ENCODE measurements around the gene SLC48A1.

GRCh38 chr12:47779301-47779942 lies 6.4 kb downstream of the SLC48A1 start:
- TF ChIP-seq EZH2 (IDR thresholded peaks at IDR 0.05; ENCODE audit: low read length) (no peak), CTCF (optimal IDR thresholded peaks at IDR 0.05 in 1 of 3, IDR thresholded peaks at IDR 0.05 in 1 of 3, conservative IDR thresholded peaks at IDR 0.05 in 1 of 3; ENCODE audit: extremely low read depth in 1 of 3, insufficient read depth in 2 of 3, low read length in 3 of 3) (peak in 2 of 3 experiments; percentile 87 to 96)
